HepG2 (cell line): ENCODE measurements around the gene NDUFS7. TPM values are rescaled to one million over a fixed set of nuclear protein-coding genes. Genes with fewer than 3 reads are reported as not detected.

ENCODE experiments used
- CERS6 ChIP-seq: sonication (generic); formaldehyde crosslinking; IDR thresholded peaks from 2 replicates; pipeline ENCODE4 v1.5.0; 2020; ENCODE audit warnings: missing genetic modification reagents
- FOXO1 ChIP-seq: sonication (generic); formaldehyde crosslinking; IDR thresholded peaks from 2 replicates; pipeline ENCODE4 v1.4.0; 2020; ENCODE audit warnings: missing genetic modification reagents
- MED1 ChIP-seq: sonication (generic); formaldehyde crosslinking; IDR thresholded peaks from 2 replicates; pipeline ENCODE4 v1.4.0; 2020; ENCODE audit warnings: missing genetic modification reagents
- MXD4 ChIP-seq: IDR thresholded peaks from 2 replicates; pipeline ENCODE4 v1.6.1; 2016; ENCODE audit warnings: mild to moderate bottlenecking, missing biosample characterization, missing genetic modification reagents
- RARG ChIP-seq: sonication (generic); formaldehyde crosslinking; IDR thresholded peaks from 2 replicates; pipeline ENCODE4 v1.4.0; 2020; ENCODE audit warnings: low read depth, mild to moderate bottlenecking, missing genetic modification reagents
- SAP130 ChIP-seq: IDR thresholded peaks from 2 replicates; pipeline ENCODE4 v1.6.1; 2016; ENCODE audit warnings: low read depth
- UBTF ChIP-seq: sonication (generic); formaldehyde crosslinking; IDR thresholded peaks from 2 replicates; pipeline ENCODE4 v1.4.0; 2020; ENCODE audit warnings: mild to moderate bottlenecking, missing genetic modification reagents
- ZBTB21 ChIP-seq: sonication (generic); formaldehyde crosslinking; IDR thresholded peaks from 2 replicates; pipeline ENCODE4 v1.4.0; 2020; ENCODE audit warnings: missing genetic modification reagents
- ZBTB38 ChIP-seq: sonication (generic); formaldehyde crosslinking; IDR thresholded peaks from 2 replicates; pipeline ENCODE4 v1.5.1; 2020; ENCODE audit warnings: mild to moderate bottlenecking, missing genetic modification reagents
- polyA plus RNA-seq, 8 experiments: library from polyadenylated mRNA; depleted of rRNA in 3 of 8; stranded (reverse) in 7 of 8; unstranded in 1 of 8; fragments of >200 nt; fragmentation: Illumina TruSeq in 4 of 8; extraction: Trizol in 4 of 8; gene quantifications; 2 replicates each; pipeline versions ENCODE4 v1.2.1 to v1.2.3, GENCODE V29; 2011 to 2016; ENCODE audit warnings: low read depth in 4 of 8, missing spikeins in 1 of 8, mixed read lengths in 1 of 8; ENCODE audit not compliant: insufficient read depth in 1 of 8
- total RNA-seq, 5 experiments: library from RNA; depleted of rRNA; stranded (reverse); fragments of >200 nt; fragmentation: Illumina TruSeq; extraction: Trizol; gene quantifications; 2 replicates each; pipeline ENCODE4 v1.2.3, GENCODE V29; 2016; ENCODE audit warnings: low read depth in 1 of 5
- TF ChIP-seq, protein P1 (sequence below): IDR thresholded peaks from 2 replicates; pipeline ENCODE4 v1.6.1; 2016; ENCODE audit warnings: low read depth
- TF ChIP-seq, protein P2 (sequence below): sonication (generic); formaldehyde crosslinking; IDR thresholded peaks from 2 replicates; pipeline ENCODE4 v1.5.0; 2020; ENCODE audit warnings: mild to moderate bottlenecking, missing genetic modification reagents, moderate library complexity
- TF ChIP-seq, protein P3 (sequence below): sonication (generic); formaldehyde crosslinking; IDR thresholded peaks from 2 replicates; pipeline ENCODE4 v1.4.0; 2020; ENCODE audit warnings: missing genetic modification reagents, mild to moderate bottlenecking, borderline replicate concordance
- TF ChIP-seq, protein P4 (sequence below): sonication (generic); formaldehyde crosslinking; IDR thresholded peaks from 2 replicates; pipeline ENCODE4 v1.8.0; 2022; ENCODE audit warnings: missing genetic modification reagents, mild to moderate bottlenecking, inconsistent platforms, borderline replicate concordance
- TF ChIP-seq, protein P5 (sequence below): sonication (generic); formaldehyde crosslinking; IDR thresholded peaks from 2 replicates; pipeline ENCODE4 v1.4.0; 2020; ENCODE audit warnings: missing genetic modification reagents
- TF ChIP-seq, protein P6 (sequence below): sonication (generic); formaldehyde crosslinking; IDR thresholded peaks from 2 replicates; pipeline ENCODE4 v1.5.0; 2020; ENCODE audit warnings: missing genetic modification reagents, mild to moderate bottlenecking, borderline replicate concordance

NDUFS7 gene
- total and polyA plus RNA-seq, 2 of the 13 experiments (the other 11 are each of a cell fraction or from before 2014, with no cell fraction given), result 34.3 to 66.9 TPM

DNA sequence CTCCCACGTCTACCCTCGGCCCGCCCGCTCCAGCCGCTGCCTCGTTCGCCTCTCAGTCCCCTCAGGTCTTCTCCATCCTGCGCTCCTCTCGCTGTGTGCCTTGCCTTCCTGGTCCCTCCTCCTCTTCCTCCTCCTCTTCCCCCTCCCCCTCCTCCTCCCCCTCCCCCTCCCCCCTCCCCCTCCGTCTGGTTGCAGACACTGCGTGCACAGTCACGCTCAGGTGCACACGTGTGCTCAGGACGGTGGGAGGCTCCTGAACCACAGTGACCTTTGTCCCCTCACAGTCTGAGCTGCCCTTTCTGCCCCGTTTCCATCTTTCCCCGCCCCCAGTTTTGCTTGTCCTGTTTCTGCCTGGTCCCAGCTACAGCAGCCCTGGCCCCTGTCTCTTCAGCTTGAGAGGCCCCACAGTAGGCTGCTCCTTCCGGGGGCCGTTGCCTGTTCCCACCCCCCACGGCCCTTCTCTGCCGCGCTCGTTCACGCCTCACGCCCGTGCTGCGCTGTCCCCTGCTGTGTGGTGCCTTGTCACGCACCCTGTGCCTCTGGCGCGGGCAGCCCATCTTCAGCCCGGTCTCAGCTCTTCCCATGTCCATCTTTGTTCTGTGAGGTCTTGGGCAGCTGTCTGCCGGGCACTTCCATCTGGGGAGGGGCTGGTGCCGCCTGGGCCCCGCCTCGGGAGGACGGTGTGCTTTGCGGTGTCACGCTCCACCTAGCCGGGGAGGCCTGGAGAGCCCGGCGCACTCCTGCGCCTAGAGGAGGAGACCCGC, 40.7 kb downstream of the NDUFS7 start (continued):
- TF ChIP-seq, protein P1, sequence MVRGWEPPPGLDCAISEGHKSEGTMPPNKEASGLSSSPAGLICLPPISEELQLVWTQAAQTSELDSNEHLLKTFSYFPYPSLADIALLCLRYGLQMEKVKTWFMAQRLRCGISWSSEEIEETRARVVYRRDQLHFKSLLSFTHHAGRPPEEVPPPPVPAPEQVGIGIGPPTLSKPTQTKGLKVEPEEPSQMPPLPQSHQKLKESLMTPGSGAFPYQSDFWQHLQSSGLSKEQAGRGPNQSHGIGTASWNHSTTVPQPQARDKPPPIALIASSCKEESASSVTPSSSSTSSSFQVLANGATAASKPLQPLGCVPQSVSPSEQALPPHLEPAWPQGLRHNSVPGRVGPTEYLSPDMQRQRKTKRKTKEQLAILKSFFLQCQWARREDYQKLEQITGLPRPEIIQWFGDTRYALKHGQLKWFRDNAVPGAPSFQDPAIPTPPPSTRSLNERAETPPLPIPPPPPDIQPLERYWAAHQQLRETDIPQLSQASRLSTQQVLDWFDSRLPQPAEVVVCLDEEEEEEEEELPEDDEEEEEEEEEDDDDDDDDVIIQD (CRISPR knock-in tag), result 0 out of 2 replicates have a peak, but pooled peaks have one; percentile 36
- TF ChIP-seq RARG (CRISPR knock-in tag), result no peak
- peak; percentile 43; the same call in 1 of the 2 replicates for TF ChIP-seq FOXO1
- peak; percentile 64 for TF ChIP-seq MED1
- TF ChIP-seq SAP130 (CRISPR knock-in tag), result peak; percentile 84
- TF ChIP-seq MXD4 (CRISPR knock-in tag), result peak; percentile 63; the same call in 1 of the 2 replicates
- TF ChIP-seq, protein P2, sequence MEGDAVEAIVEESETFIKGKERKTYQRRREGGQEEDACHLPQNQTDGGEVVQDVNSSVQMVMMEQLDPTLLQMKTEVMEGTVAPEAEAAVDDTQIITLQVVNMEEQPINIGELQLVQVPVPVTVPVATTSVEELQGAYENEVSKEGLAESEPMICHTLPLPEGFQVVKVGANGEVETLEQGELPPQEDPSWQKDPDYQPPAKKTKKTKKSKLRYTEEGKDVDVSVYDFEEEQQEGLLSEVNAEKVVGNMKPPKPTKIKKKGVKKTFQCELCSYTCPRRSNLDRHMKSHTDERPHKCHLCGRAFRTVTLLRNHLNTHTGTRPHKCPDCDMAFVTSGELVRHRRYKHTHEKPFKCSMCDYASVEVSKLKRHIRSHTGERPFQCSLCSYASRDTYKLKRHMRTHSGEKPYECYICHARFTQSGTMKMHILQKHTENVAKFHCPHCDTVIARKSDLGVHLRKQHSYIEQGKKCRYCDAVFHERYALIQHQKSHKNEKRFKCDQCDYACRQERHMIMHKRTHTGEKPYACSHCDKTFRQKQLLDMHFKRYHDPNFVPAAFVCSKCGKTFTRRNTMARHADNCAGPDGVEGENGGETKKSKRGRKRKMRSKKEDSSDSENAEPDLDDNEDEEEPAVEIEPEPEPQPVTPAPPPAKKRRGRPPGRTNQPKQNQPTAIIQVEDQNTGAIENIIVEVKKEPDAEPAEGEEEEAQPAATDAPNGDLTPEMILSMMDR (CRISPR knock-in tag), result peak; percentile 46
- peak; percentile 89 for TF ChIP-seq ZBTB38 (CRISPR knock-in tag)
- peak; percentile 41; the same call in 1 of the 2 replicates for TF ChIP-seq UBTF (CRISPR knock-in tag)
- no peak for TF ChIP-seq ZBTB21 (CRISPR knock-in tag)
- TF ChIP-seq CERS6 (CRISPR knock-in tag), result no peak
- TF ChIP-seq, protein P3, sequence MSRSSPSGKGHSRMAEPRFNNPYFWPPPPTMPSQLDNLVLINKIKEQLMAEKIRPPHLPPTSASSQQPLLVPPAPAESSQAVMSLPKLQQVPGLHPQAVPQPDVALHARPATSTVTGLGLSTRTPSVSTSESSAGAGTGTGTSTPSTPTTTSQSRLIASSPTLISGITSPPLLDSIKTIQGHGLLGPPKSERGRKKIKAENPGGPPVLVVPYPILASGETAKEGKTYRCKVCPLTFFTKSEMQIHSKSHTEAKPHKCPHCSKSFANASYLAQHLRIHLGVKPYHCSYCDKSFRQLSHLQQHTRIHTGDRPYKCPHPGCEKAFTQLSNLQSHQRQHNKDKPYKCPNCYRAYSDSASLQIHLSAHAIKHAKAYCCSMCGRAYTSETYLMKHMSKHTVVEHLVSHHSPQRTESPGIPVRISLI (CRISPR knock-in tag), result peak; percentile 40
- TF ChIP-seq, protein P4, sequence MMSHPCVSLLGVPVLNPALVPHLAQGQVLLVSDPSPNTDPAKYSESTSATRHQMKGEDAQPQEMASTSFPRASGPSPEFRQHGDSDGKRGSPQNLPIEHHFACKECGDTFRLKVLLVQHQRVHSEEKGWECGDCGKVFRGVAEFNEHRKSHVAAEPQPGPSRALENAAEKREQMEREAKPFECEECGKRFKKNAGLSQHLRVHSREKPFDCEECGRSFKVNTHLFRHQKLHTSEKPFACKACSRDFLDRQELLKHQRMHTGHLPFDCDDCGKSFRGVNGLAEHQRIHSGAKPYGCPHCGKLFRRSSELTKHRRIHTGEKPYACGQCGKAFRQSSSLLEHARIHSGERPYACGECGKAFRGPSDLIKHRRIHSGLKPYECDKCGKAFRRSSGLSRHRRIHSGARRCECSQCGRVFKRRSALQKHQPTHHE (CRISPR knock-in tag), result no peak
- TF ChIP-seq, protein P5, sequence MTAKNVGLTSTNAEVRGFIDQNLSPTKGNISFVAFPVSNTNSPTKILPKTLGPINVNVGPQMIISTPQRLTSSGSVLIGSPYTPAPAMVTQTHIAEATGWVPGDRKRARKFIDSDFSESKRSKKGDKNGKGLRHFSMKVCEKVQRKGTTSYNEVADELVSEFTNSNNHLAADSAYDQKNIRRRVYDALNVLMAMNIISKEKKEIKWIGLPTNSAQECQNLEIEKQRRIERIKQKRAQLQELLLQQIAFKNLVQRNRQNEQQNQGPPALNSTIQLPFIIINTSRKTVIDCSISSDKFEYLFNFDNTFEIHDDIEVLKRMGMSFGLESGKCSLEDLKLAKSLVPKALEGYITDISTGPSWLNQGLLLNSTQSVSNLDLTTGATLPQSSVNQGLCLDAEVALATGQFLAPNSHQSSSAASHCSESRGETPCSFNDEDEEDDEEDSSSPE (CRISPR knock-in tag), result peak; percentile 35; the same call in 1 of the 2 replicates
- TF ChIP-seq, protein P6, sequence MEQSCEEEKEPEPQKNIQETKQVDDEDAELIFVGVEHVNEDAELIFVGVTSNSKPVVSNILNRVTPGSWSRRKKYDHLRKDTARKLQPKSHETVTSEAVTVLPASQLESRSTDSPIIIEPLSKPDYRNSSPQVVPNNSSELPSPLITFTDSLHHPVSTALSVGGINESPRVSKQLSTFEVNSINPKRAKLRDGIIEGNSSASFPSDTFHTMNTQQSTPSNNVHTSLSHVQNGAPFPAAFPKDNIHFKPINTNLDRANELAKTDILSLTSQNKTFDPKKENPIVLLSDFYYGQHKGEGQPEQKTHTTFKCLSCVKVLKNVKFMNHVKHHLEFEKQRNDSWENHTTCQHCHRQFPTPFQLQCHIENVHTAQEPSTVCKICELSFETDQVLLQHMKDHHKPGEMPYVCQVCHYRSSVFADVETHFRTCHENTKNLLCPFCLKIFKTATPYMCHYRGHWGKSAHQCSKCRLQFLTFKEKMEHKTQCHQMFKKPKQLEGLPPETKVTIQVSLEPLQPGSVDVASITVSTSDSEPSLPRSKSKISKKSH, result no peak
